ENCODE data around the gene SLC39A11.

The SLC39A11 gene

GRCh38 chr17:72696156-72696555 is 396.3 kb downstream of the SLC39A11 start:
- no peak overlapping the region for H3K4me3 ChIP-seq (ENCODE audit: low read length)
- no peak for TF ChIP-seq CTCF (conservative IDR thresholded peaks at IDR 0.05; ENCODE audit: low read length)
- DNase-seq (ENCODE audit: low read depth) = no peak

GRCh38 chr17:72693956-72694355 is 398.5 kb downstream of the SLC39A11 start:
- TF ChIP-seq CTCF (conservative IDR thresholded peaks at IDR 0.05; ENCODE audit: low read length) = no peak
- DNase-seq (ENCODE audit: low read depth) = no peak
- H3K4me3 ChIP-seq (ENCODE audit: low read length) = no peak overlapping the region

GRCh38 chr17:72693151-72693878 is 399.2 kb downstream of the SLC39A11 start:
- H3K4me3 ChIP-seq (ENCODE audit: low read length) = no peak overlapping the region
- TF ChIP-seq CTCF (conservative IDR thresholded peaks at IDR 0.05; ENCODE audit: low read length) = no peak
- peak; percentile 33 for DNase-seq (ENCODE audit: low read depth)

DNA sequence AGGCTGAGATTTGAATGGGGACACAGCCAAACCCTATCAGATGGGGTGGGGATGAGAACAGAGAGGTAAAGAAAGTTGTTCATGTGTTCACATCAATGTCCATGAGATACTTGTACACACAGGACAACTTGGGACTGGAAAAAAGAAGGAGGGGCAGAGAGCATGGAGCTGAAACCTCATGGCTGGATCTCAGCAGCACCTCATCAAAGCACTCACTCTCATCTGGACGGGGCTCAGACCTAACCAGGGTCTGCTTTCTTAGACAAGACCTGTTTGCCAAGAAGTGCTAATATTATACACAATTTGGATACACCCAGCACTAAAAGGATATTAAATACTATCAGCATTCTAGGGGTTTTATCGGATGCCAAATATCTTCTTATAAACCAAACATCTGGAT is 399.8 kb downstream of the SLC39A11 start:
- DNase-seq (ENCODE audit: low read depth) = no peak
- H3K4me3 ChIP-seq (ENCODE audit: low read length) = no peak overlapping the region
- TF ChIP-seq CTCF (conservative IDR thresholded peaks at IDR 0.05; ENCODE audit: low read length) = no peak

- H3K4me3 ChIP-seq (ENCODE audit: low read length) = no peak overlapping the region
- DNase-seq (ENCODE audit: low read depth) = peak; percentile 75
- no peak for TF ChIP-seq CTCF (conservative IDR thresholded peaks at IDR 0.05; ENCODE audit: low read length)
These were observed 400.9 kb downstream of the SLC39A11 start for GRCh38 chr17:72691586-72691985.

- no peak for DNase-seq (ENCODE audit: low read depth)
- TF ChIP-seq CTCF (conservative IDR thresholded peaks at IDR 0.05; ENCODE audit: low read length) = no peak
- no peak overlapping the region for H3K4me3 ChIP-seq (ENCODE audit: low read length)
These were observed 401.5 kb downstream of the SLC39A11 start for GRCh38 chr17:72691017-72691416.

DNA sequence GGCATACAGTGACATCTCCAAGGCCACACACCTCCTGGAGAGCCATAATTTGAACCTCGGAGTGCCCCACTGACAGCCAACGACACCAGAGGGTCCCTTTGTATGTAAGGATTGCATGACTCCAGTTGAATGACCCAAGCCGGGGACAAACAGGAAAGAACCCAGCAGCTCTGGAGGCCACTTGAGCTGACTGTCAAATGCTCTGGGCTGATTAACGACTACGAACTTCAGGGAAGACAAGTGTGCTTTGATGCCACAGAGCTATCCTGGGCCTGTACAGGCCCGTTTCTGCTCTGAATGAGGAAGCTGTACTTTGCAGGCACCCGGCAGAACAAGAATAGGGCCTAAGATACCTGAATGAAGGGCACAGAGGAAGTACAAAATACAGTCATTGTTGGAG is 404.6 kb downstream of the SLC39A11 start:
- no peak for DNase-seq (ENCODE audit: low read depth)
- no peak overlapping the region for H3K4me3 ChIP-seq (ENCODE audit: low read length)

More for the DNA sequence above, 404.6 kb downstream of the SLC39A11 start:
- TF ChIP-seq CTCF (conservative IDR thresholded peaks at IDR 0.05; ENCODE audit: low read length) = no peak
